Lung (tissue), 12 donors: ENCODE results near the gene UBL4B. TPM values are rescaled to one million over a fixed set of nuclear protein-coding genes. Genes with fewer than 3 reads are reported as not detected.

Experiments used
- ATAC-seq: fragments of 200-7000 bp; cut with Tn5 transposase; one replicate; pipeline ENCODE4 v1.9.1; 2020; ENCODE audit warnings: moderate number of reproducible peaks; ENCODE audit not compliant: insufficient read depth, low FRiP score
- DNase-seq, 3 donors: peaks; one replicate each; pipeline ENCODE4 v3.0.0-alpha.2; 2013 to 2017
- H3K27ac ChIP-seq, 2 donors: one replicate each; pipeline ENCODE4 v1.5.1; 2013; ENCODE audit warnings: mild to moderate bottlenecking in 2 of 2, moderate library complexity in 2 of 2, control low read depth in 1 of 2, inconsistent platforms in 1 of 2, low read depth in 1 of 2, low read length in 1 of 2
- H3K27me3 ChIP-seq, 3 donors: one replicate each; pipeline ENCODE4 v1.5.1; 2013; ENCODE audit warnings: low read length in 2 of 3; ENCODE audit not compliant: control insufficient read depth in 3 of 3, insufficient read depth in 3 of 3
- H3K36me3 ChIP-seq, 4 donors: one replicate each; pipeline ENCODE4 v1.5.1; 2013; ENCODE audit warnings: low read length in 4 of 4, mild to moderate bottlenecking in 1 of 4, moderate library complexity in 1 of 4; ENCODE audit not compliant: control insufficient read depth in 4 of 4, insufficient read depth in 4 of 4
- H3K4me1 ChIP-seq, 5 donors: one replicate each; pipeline ENCODE4 v1.5.1; 2013; ENCODE audit warnings: low read length in 5 of 5, mild to moderate bottlenecking in 2 of 5, moderate library complexity in 1 of 5; ENCODE audit not compliant: control insufficient read depth in 5 of 5, insufficient read depth in 5 of 5
- H3K4me3 ChIP-seq: one replicate; pipeline ENCODE4 v1.5.1; 2013; ENCODE audit warnings: mild to moderate bottlenecking, control low read depth, moderate library complexity
- H3K9ac ChIP-seq, 2 donors: one replicate each; pipeline ENCODE4 v1.5.1; 2013; ENCODE audit warnings: low read length in 2 of 2, control low read depth in 1 of 2; ENCODE audit not compliant: insufficient read depth in 1 of 2
- H3K9me3 ChIP-seq, 4 donors: one replicate each; pipeline ENCODE4 v1.5.1; 2013; ENCODE audit warnings: low read length in 3 of 4, mild to moderate bottlenecking in 1 of 4, moderate library complexity in 1 of 4; ENCODE audit not compliant: control insufficient read depth in 4 of 4, insufficient read depth in 3 of 4
- WGBS, 2 donors: extraction: QIAGEN DNeasy Blood & Tissue Kit; methylation state at CpG; one replicate each; pipeline ENCODE4 v1.1.7; 2013; 5-methylcytosine and 5-hydroxymethylcytosine counted together
- polyA plus RNA-seq, 2 donors: library from polyadenylated mRNA; stranded (reverse); fragments of 200-250 nt; gene quantifications; one replicate each; pipeline ENCODE4 v1.2.1, GENCODE V29; 2013
- total RNA-seq, 2 donors: library from RNA; depleted of rRNA in 1 of 2; stranded (reverse); fragments of >200 nt in 1 of 2; gene quantifications; one replicate each; pipeline ENCODE4 v1.2.1, GENCODE V29; 2014 to 2021
- TF ChIP-seq, protein P1 (sequence below): IDR thresholded peaks from 2 replicates; pipeline ENCODE4 v1.5.1; 2012; ENCODE audit warnings: mild to moderate bottlenecking; ENCODE audit errors: control extremely low read depth, extremely low read depth
- donor health status: control.
- donor health status: control.
- donor health status: Bipolar disorder and iron deficiency.
- donor health status: healthy.
- donor health status: DM: yes; HTN: yes; CAD: no.

UBL4B gene
- total and polyA plus RNA-seq, 4 donors = not detected

DNA sequence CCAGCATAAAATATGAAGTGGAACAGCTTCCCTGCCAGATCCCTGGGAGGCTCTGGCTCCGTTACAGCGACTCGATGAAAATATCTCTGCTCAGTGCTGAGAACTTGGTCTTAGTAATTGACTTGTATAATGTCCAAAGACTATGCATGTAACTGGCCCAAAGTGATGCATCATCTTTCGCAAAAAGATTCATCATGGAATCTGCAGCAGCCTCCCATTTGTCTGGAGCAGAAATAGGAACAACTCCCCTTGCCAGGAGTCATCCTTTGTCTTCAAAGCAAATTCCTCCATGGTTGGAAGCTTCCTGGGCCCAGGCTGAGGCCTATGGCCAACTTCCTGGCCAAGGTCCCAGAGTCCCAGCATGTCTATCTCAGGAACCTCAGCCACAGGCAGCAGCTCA is 21.2 kb downstream of the UBL4B start:
- Histone ChIP-seq H3K27ac (no peak overlapping the region), H3K27me3 (peaks cover 0 to 54% (median 18%) of the 10 kb centered on the region in 3 donors), H3K4me1 (peaks cover 0 to 6% (median 0%) of the 10 kb centered on the region in 5 donors), H3K4me3 (no peak overlapping the region), H3K9ac (no peak overlapping the region), H3K36me3 (no peaks in the 10 kb centered on the region), H3K9me3 (peaks cover 0 to 4% (median 0%) of the 10 kb centered on the region in 4 donors)
- DNase-seq (no peak), ATAC-seq (no peak)
- TF ChIP-seq, protein P1, sequence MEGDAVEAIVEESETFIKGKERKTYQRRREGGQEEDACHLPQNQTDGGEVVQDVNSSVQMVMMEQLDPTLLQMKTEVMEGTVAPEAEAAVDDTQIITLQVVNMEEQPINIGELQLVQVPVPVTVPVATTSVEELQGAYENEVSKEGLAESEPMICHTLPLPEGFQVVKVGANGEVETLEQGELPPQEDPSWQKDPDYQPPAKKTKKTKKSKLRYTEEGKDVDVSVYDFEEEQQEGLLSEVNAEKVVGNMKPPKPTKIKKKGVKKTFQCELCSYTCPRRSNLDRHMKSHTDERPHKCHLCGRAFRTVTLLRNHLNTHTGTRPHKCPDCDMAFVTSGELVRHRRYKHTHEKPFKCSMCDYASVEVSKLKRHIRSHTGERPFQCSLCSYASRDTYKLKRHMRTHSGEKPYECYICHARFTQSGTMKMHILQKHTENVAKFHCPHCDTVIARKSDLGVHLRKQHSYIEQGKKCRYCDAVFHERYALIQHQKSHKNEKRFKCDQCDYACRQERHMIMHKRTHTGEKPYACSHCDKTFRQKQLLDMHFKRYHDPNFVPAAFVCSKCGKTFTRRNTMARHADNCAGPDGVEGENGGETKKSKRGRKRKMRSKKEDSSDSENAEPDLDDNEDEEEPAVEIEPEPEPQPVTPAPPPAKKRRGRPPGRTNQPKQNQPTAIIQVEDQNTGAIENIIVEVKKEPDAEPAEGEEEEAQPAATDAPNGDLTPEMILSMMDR = no peak
- 91 to 97% methylated on average over 4 of the region's 4 CpGs for WGBS, 2 donors

DNA sequence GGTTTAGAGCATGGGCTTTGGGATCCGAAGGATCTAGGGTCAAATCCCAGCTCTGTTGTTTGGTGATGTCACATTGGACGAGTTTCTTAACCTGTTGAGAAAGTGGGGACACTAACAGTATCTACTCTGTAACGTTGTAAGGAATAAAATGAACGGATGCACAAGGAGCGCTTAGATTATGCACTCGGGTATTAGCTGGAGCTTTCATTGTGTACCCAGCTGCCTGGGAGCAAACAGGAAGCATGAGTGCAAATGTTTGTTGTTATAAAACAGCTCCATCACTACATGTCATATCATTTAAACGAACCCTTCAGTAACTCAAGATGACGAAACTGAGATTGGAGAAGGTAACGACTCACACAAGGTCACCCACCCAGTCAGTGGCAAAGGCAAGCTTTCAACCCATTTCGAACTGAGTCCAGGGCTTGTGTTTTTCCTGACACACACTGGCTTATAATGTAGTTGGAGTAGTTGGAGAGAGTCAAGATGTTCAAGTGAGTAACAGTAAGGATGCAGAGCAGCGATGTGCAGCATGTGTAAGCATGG is 21.9 kb downstream of the UBL4B start:
- no peak overlapping the region for H3K27ac ChIP-seq
- peaks cover 0 to 6% (median 0%) of the 10 kb centered on the region in 5 donors for H3K4me1 ChIP-seq
- DNase-seq = no peak
- H3K9me3 ChIP-seq = peaks cover 0 to 4% (median 0%) of the 10 kb centered on the region in 4 donors
- 63 to 71% methylated on average over 11 of the region's 11 CpGs for WGBS, 2 donors
- no peaks in the 10 kb centered on the region for H3K36me3 ChIP-seq
- no peak for ATAC-seq
- H3K9ac ChIP-seq = no peak overlapping the region
- TF ChIP-seq, protein P1 = no peak
- H3K27me3 ChIP-seq = peaks cover 0 to 48% (median 20%) of the 10 kb centered on the region in 3 donors
- no peak overlapping the region for H3K4me3 ChIP-seq

DNA sequence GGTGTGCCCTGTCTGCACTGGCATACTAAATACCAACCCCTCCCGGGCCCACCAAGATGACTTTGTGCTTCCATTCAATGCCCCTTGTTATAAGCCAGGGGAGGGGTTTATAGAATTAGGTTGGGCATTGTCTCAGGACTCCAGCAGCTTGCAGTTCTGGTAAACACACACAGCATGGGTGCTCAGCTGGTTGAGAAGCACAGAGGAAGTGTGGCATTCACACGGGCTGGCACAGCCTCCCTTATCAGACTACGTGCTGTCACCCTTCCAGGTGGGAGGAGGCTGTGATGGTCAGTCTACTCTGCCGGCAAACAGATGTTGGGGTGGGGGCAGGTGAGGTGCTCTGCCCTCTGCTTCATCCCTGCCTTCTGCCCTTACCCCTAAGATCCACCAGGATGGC is 23.0 kb downstream of the UBL4B start:
- H3K27ac ChIP-seq = no peak overlapping the region
- TF ChIP-seq, protein P1 = no peak
- peaks cover 0 to 37% (median 18%) of the 10 kb centered on the region in 3 donors for H3K27me3 ChIP-seq
- H3K9ac ChIP-seq = no peak overlapping the region
- no peak for DNase-seq
- peaks cover 0 to 4% (median 0%) of the 10 kb centered on the region in 4 donors for H3K9me3 ChIP-seq
- no peak overlapping the region for H3K4me3 ChIP-seq
- no peaks in the 10 kb centered on the region for H3K36me3 ChIP-seq
- peaks cover 0 to 1% (median 0%) of the 10 kb centered on the region in 5 donors for H3K4me1 ChIP-seq
- 47 to 57% methylated on average over 4 of the region's 4 CpGs for WGBS, 2 donors
- no peak for ATAC-seq

DNA sequence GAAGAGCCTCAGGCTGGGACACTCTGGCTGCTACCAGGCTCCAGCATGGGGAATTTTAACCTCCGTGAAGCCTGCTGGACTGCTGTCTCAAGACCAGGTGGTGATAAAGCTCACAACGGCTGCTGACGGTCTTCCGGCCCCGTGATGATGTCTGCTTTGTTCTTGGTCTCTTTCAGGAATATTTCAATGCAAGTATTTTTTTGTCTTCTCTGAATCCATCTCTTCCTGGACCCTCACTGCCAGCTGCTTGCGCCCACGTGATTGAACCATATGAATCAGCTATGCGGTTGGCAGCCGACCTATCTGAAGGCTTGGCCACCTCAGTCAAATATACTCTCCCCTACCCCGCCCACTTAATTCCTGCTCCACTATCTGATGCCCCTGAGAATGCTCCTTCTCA is 23.4 kb downstream of the UBL4B start:
- H3K27me3 ChIP-seq = peaks cover 0 to 33% (median 18%) of the 10 kb centered on the region in 3 donors
- H3K9me3 ChIP-seq = peaks cover 0 to 4% (median 0%) of the 10 kb centered on the region in 4 donors
- no peak overlapping the region for H3K9ac ChIP-seq
- no peak for DNase-seq
- no peaks in the 10 kb centered on the region for H3K4me1 ChIP-seq
- no peak overlapping the region for H3K27ac ChIP-seq
- H3K36me3 ChIP-seq = no peaks in the 10 kb centered on the region
- no peak for ATAC-seq
- TF ChIP-seq, protein P1 = no peak
- no peak overlapping the region for H3K4me3 ChIP-seq
- WGBS, 2 donors = 79 to 87% methylated on average over 10 of the region's 10 CpGs
